GM10266 (cell line): ENCODE data around the gene ST6GALNAC4.

Experiments used
- DNase-seq: peaks from one replicate; pipeline ENCODE4 v3.0.0; 2012; ENCODE audit errors: extremely low spot score
- CTCF ChIP-seq: IDR thresholded peaks from 2 replicates; pipeline ENCODE4 v1.5.1; 2012; ENCODE audit warnings: mild to moderate bottlenecking, low read depth; ENCODE audit not compliant: control insufficient read depth, insufficient read depth; ENCODE audit errors: missing control alignments

Gene ST6GALNAC4

GRCh38 chr9:127960410-127961154 is 43.7 kb upstream of the ST6GALNAC4 start:
- TF ChIP-seq CTCF, result no peak
- DNase-seq, result no peak

GRCh38 chr9:127959841-127960409 is 43.1 kb upstream of the ST6GALNAC4 start:
- no peak for DNase-seq
- TF ChIP-seq CTCF, result no peak

- no peak for DNase-seq
- no peak for TF ChIP-seq CTCF
Observed at GRCh38 chr9:127959398-127959797, 42.6 kb upstream of the ST6GALNAC4 start.

- DNase-seq, result no peak
- TF ChIP-seq CTCF, result no peak
Observed at GRCh38 chr9:127958728-127959127, 41.9 kb upstream of the ST6GALNAC4 start.

GRCh38 chr9:127955294-127956015 is 38.6 kb upstream of the ST6GALNAC4 start:
- peak; percentile 55 for TF ChIP-seq CTCF
- peak; percentile 72 for DNase-seq

GRCh38 chr9:127954831-127955293 is 38.0 kb upstream of the ST6GALNAC4 start:
- DNase-seq, result no peak
- no peak for TF ChIP-seq CTCF
